WERI-Rb-1 (cell line): ENCODE data around the gene NHLRC1.

Source experiments
- DNase-seq: peaks from one replicate; pipeline ENCODE4 v3.0.0-alpha.2; 2020
- H3K27ac ChIP-seq: fragments of 250-450 bp; sonication (Bioruptor Pico); 2 replicates; pipeline ENCODE4 v1.5.1; 2020; ENCODE audit warnings: mild to moderate bottlenecking, moderate library complexity
- H3K27me3 ChIP-seq: fragments of 250-450 bp; sonication (Bioruptor Pico); 2 replicates; pipeline ENCODE4 v1.5.1; 2021; ENCODE audit warnings: mild to moderate bottlenecking, low read depth, moderate library complexity; ENCODE audit not compliant: insufficient read depth, severe bottlenecking
- H3K36me3 ChIP-seq: fragments of 250-450 bp; sonication (Bioruptor Pico); 2 replicates; pipeline ENCODE4 v1.5.1; 2020; ENCODE audit warnings: mild to moderate bottlenecking, moderate library complexity
- H3K4me3 ChIP-seq: 2 replicates; pipeline ENCODE4 v1.5.1; 2011; ENCODE audit warnings: low read depth, mild to moderate bottlenecking, control low read depth, low read length
- H3K9me3 ChIP-seq: fragments of 250-450 bp; sonication (Bioruptor Pico); 2 replicates; pipeline ENCODE4 v1.5.1; 2021; ENCODE audit warnings: mild to moderate bottlenecking, moderate library complexity; ENCODE audit not compliant: severe bottlenecking
- TF ChIP-seq, protein P1 (sequence below): IDR thresholded peaks from 2 replicates; pipeline ENCODE4 v1.5.1; 2011; ENCODE audit warnings: low read depth, mild to moderate bottlenecking, control low read depth, inconsistent platforms, low read length

Gene NHLRC1

DNA sequence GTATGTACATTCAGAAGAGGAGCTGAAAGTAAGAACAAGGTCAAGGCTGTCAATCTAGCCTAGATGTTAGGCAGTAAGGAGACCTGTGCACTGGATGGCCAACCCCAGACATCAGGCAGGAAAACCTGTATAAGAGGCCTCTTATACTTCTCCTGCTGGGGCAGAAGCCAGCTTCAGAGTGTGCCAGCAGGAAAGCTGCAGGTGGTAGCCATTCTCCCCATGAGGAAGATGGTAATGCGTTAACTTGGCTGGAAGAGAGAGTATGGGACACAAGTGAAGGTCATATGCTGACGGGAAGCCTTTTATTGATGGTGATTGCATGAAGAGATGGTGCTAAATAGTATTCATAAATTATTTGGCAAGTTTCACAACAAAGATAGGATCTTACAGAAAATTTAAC is 20.6 kb downstream of the NHLRC1 start:
- H3K27me3 ChIP-seq, result no peaks in the 10 kb centered on the region
- TF ChIP-seq, protein P1, sequence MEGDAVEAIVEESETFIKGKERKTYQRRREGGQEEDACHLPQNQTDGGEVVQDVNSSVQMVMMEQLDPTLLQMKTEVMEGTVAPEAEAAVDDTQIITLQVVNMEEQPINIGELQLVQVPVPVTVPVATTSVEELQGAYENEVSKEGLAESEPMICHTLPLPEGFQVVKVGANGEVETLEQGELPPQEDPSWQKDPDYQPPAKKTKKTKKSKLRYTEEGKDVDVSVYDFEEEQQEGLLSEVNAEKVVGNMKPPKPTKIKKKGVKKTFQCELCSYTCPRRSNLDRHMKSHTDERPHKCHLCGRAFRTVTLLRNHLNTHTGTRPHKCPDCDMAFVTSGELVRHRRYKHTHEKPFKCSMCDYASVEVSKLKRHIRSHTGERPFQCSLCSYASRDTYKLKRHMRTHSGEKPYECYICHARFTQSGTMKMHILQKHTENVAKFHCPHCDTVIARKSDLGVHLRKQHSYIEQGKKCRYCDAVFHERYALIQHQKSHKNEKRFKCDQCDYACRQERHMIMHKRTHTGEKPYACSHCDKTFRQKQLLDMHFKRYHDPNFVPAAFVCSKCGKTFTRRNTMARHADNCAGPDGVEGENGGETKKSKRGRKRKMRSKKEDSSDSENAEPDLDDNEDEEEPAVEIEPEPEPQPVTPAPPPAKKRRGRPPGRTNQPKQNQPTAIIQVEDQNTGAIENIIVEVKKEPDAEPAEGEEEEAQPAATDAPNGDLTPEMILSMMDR, result no peak
- H3K36me3 ChIP-seq, result no peaks in the 10 kb centered on the region
- H3K27ac ChIP-seq, result no peak overlapping the region
- no peak for DNase-seq
- no peaks in the 10 kb centered on the region for H3K9me3 ChIP-seq
- no peak overlapping the region for H3K4me3 ChIP-seq

DNA sequence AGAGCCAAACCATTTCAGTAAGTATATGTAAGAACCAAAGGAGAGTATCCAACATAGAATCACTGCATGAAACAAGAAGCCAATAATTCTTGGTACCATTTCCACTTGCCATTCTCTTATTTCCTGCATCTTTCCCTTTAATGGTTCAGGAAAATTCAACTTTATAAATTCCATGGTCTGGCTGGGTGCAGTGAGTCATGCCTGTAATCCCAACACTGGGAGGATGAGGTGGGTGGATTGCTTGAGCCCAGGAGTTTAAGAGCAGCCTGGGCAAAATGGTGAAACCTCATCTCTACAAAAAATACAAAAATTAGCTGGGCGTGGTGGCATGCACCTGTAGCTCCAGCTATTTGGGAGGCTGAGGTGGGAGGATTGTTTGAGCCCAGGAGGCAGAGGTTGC is 21.2 kb downstream of the NHLRC1 start:
- no peaks in the 10 kb centered on the region for H3K36me3 ChIP-seq
- TF ChIP-seq, protein P1, result no peak
- H3K27ac ChIP-seq, result no peak overlapping the region
- no peaks in the 10 kb centered on the region for H3K27me3 ChIP-seq
- no peak overlapping the region for H3K4me3 ChIP-seq
- no peaks in the 10 kb centered on the region for H3K9me3 ChIP-seq
- DNase-seq, result no peak

DNA sequence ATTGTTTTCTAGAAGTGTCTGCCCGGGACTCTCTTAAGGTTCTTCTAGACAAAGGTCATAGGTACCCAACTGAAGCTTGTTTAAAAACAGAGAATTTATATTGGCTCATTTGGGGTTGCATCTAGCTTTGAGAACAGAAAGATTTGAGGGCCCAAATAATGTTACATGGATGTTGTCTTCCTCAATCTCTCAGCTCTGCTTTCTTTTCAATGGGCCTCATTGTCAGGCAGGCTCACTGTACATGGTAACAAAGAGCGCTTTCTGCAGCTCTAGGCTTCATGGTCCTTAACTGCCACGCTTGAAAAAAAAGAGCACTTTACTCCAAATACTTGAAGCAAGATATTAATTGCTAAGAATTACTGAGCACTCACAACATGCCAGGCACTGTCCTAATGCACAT is 22.2 kb downstream of the NHLRC1 start:
- Histone ChIP-seq H3K4me3 (no peak overlapping the region), H3K27me3 (no peaks in the 10 kb centered on the region), H3K27ac (no peak overlapping the region), H3K9me3 (no peaks in the 10 kb centered on the region), H3K36me3 (no peaks in the 10 kb centered on the region)
- TF ChIP-seq, protein P1, result no peak
- no peak for DNase-seq

DNA sequence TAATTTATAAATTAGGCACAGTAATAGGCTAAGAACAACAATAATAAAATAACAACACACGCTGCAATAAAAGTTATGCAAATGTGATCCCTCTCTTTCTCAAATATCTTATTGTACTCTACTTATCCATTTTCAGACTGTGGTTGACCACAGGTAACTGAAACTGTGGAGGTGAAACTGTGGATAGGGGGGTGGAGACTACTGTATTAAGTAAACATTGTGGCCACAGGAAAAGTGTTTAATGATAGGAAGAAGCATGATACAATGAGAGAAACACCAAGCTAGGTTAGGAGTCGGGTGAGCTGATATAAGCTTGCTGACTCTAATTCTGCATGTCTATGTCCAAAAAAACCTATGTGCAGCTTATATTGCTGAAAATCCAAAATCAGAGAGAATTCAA is 23.0 kb downstream of the NHLRC1 start:
- Histone ChIP-seq H3K9me3 (no peaks in the 10 kb centered on the region), H3K36me3 (no peaks in the 10 kb centered on the region), H3K27me3 (no peaks in the 10 kb centered on the region), H3K27ac (no peak overlapping the region), H3K4me3 (no peak overlapping the region)
- TF ChIP-seq, protein P1, result no peak
- no peak for DNase-seq

DNA sequence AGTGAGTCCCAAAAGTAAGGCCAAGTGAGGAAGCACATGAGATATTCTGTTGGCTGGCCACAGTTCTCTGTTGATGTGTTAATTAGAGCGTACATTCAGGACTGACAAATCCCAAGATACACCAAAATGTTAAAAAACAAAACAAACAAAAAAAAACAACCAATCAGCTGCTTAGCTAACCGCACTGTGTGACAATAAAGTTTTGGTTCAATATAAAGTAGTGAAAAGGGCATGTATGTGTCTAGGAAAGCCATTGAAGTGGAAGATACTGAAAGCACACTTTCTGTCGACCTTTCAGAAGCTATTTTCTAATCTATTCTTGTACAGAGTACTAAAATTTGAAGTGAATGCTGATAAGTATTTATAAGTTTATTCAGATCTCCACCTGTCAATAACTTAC is 26.1 kb downstream of the NHLRC1 start:
- Histone ChIP-seq H3K9me3 (no peaks in the 10 kb centered on the region), H3K27ac (no peak overlapping the region), H3K27me3 (no peaks in the 10 kb centered on the region), H3K4me3 (no peak overlapping the region), H3K36me3 (no peaks in the 10 kb centered on the region)
- DNase-seq, result no peak
- TF ChIP-seq, protein P1, result no peak

DNA sequence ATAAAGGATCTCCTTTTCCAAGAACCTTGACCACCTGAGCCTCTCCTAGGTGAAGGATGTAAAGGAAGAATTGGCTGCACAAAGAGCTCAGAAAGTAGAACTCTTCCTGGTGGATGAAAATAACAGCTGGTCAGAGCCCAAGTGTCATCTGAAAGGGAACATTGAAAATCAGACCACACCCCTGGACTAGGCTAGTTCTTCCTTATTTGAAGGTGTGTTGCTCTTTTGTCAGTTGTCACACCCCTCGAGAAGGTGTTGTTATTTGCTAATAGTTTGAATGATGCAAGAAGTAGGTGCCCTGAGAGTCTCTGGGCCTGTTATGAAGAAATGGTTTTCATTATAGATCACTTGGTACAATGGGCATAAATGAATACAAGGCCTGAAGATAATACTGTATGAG is 31.1 kb downstream of the NHLRC1 start:
- no peaks in the 10 kb centered on the region for H3K27me3 ChIP-seq
- no peaks in the 10 kb centered on the region for H3K36me3 ChIP-seq
- no peak overlapping the region for H3K4me3 ChIP-seq
- peaks cover 15% of the 10 kb centered on the region for H3K9me3 ChIP-seq
- DNase-seq, result no peak
- no peak overlapping the region for H3K27ac ChIP-seq
- TF ChIP-seq, protein P1, result no peak
